CD4-positive, alpha-beta T cell (primary cell): ENCODE data around the gene UBR3. TPM values are rescaled to one million over a fixed set of nuclear protein-coding genes. Genes with fewer than 3 reads are reported as not detected.
"Not testable (repeated sequence)": the region's sequence is repeated elsewhere in the genome, so short reads cannot be mapped to it uniquely, and the experiment has no call there.

ENCODE experiments used
- ATAC-seq: fragments of 200-7000 bp; cut with Tn5 transposase; one replicate; pipeline ENCODE4 v1.10.0; 2022; ENCODE audit warnings: mild to moderate bottlenecking; ENCODE audit not compliant: poor library complexity
- CTCF ChIA-PET: fragments of 350-600 bp; sonication (Branson Sonifier 250); formaldehyde crosslinking; loops from one replicate; lab custom pipeline; 2021; ENCODE audit warnings: antibody characterized with exemption, inconsistent platforms; lab: Charles Lee
- POLR2A ChIA-PET: fragments of 350-600 bp; sonication (Branson Sonifier 250); formaldehyde crosslinking; loops from one replicate; lab custom pipeline; 2021; ENCODE audit warnings: antibody characterized with exemption, inconsistent platforms; lab: Charles Lee
- DNase-seq, 14 experiments: peaks; one replicate each; pipeline ENCODE4 v3.0.0-alpha.2; 2013 to 2020; ENCODE audit warnings: mixed read lengths in 2 of 14
- H3K27ac ChIP-seq, 2 donors: one replicate each; pipeline versions ENCODE4 v1.5.1 to v1.7.0; 2013; ENCODE audit warnings: low read length in 2 of 2, low read depth in 1 of 2, mild to moderate bottlenecking in 1 of 2
- H3K27me3 ChIP-seq, 2 experiments: 1 replicate in 1 of 2; 2 replicates in 1 of 2; pipeline versions ENCODE4 v1.6.1 to v1.7.0; 2013; ENCODE audit warnings: low read length in 2 of 2, control low read depth in 1 of 2, mild to moderate bottlenecking in 1 of 2, moderate library complexity in 1 of 2; ENCODE audit not compliant: insufficient read depth in 2 of 2, control insufficient read depth in 1 of 2
- H3K36me3 ChIP-seq: one replicate; pipeline ENCODE4 v1.6.1; 2013; ENCODE audit warnings: low read length, control low read depth; ENCODE audit not compliant: insufficient read depth
- H3K4me1 ChIP-seq: one replicate; pipeline ENCODE4 v1.6.1; 2013; ENCODE audit warnings: low read length, control low read depth; ENCODE audit not compliant: insufficient read depth
- H3K4me3 ChIP-seq: one replicate; pipeline ENCODE4 v1.5.1; 2013; ENCODE audit warnings: mild to moderate bottlenecking, low read length, moderate library complexity
- H3K9me3 ChIP-seq, 2 experiments: 1 replicate in 1 of 2; 2 replicates in 1 of 2; pipeline versions ENCODE4 v1.6.1 to v1.7.0; 2013; ENCODE audit warnings: low read length in 2 of 2, mild to moderate bottlenecking in 2 of 2, control low read depth in 1 of 2, moderate library complexity in 1 of 2; ENCODE audit not compliant: control insufficient read depth in 1 of 2, insufficient read depth in 1 of 2
- H3K27ac Mint-ChIP-seq: one replicate; pipeline ENCODE4 v1.8.0; 2020; ENCODE audit warnings: mixed read lengths
- H3K27me3 Mint-ChIP-seq: one replicate; pipeline ENCODE4 v1.8.0; 2021; ENCODE audit warnings: mixed read lengths
- H3K36me3 Mint-ChIP-seq: one replicate; pipeline ENCODE4 v1.8.0; 2021; ENCODE audit warnings: low read depth, mixed read lengths
- H3K4me1 Mint-ChIP-seq: one replicate; pipeline ENCODE4 v1.8.0; 2021; ENCODE audit warnings: low read depth, mixed read lengths
- H3K4me3 Mint-ChIP-seq: one replicate; pipeline ENCODE4 v1.8.0; 2020; ENCODE audit warnings: mild to moderate bottlenecking, mixed read lengths
- H3K9me3 Mint-ChIP-seq: one replicate; pipeline ENCODE4 v1.8.0; 2020; ENCODE audit warnings: mixed read lengths
- intact Hi-C, 2 experiments: fragments of 100-400 bp; cut with DNase I in 1 of 2; cut with micrococcal nuclease in 1 of 2; formaldehyde crosslinking; loops; one replicate each; pipeline versions ENCODE4 v1.15.1 to v1.9.0; 2023 to 2025; cut with DNase I, micrococcal nuclease
- total RNA-seq, 174 experiments: library from RNA in 2 of 174; stranded (reverse) in 2 of 174; gene quantifications; one replicate each; pipeline ENCODE4 v1.2.3 and lab custom pipeline; 2021 to 2026
- TF ChIP-seq, protein P1 (sequence below): fragments of 200-600 bp; IDR thresholded peaks from one replicate; pipeline ENCODE4 v1.8.0; 2022; ENCODE audit warnings: antibody characterized with exemption, mild to moderate bottlenecking

UBR3 gene
- total RNA-seq, 2 experiments from 2014 or later: 32.1 to 35.2 TPM

GRCh38 chr2:169860149-169860548, 32.9 kb downstream of the UBR3 start:
- no peak overlapping the region for H3K27ac ChIP-seq
- DNase-seq (no peak), ATAC-seq (no peak)
- H3K27me3 ChIP-seq: no peaks in the 10 kb centered on the region
- H3K4me3 Mint-ChIP-seq: no peak overlapping the region
- H3K4me1 ChIP-seq: no peaks in the 10 kb centered on the region
- intact Hi-C loops: no loop called here
- H3K9me3 Mint-ChIP-seq: no peaks in the 10 kb centered on the region
- peaks cover 30% of the 10 kb centered on the region for H3K4me1 Mint-ChIP-seq
- H3K36me3 Mint-ChIP-seq: peaks cover 19% of the 10 kb centered on the region
- H3K27me3 Mint-ChIP-seq: no peaks in the 10 kb centered on the region
- TF ChIP-seq, protein P1, sequence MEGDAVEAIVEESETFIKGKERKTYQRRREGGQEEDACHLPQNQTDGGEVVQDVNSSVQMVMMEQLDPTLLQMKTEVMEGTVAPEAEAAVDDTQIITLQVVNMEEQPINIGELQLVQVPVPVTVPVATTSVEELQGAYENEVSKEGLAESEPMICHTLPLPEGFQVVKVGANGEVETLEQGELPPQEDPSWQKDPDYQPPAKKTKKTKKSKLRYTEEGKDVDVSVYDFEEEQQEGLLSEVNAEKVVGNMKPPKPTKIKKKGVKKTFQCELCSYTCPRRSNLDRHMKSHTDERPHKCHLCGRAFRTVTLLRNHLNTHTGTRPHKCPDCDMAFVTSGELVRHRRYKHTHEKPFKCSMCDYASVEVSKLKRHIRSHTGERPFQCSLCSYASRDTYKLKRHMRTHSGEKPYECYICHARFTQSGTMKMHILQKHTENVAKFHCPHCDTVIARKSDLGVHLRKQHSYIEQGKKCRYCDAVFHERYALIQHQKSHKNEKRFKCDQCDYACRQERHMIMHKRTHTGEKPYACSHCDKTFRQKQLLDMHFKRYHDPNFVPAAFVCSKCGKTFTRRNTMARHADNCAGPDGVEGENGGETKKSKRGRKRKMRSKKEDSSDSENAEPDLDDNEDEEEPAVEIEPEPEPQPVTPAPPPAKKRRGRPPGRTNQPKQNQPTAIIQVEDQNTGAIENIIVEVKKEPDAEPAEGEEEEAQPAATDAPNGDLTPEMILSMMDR: no peak
- H3K27ac Mint-ChIP-seq: no peak overlapping the region
- CTCF ChIA-PET: no interaction called here
- peaks cover 0 to 10% of the 10 kb centered on the region in 2 experiments for H3K9me3 ChIP-seq
- no peak overlapping the region for H3K4me3 ChIP-seq
- POLR2A ChIA-PET: no interaction called here
- H3K36me3 ChIP-seq: peaks cover 4% of the 10 kb centered on the region

DNA sequence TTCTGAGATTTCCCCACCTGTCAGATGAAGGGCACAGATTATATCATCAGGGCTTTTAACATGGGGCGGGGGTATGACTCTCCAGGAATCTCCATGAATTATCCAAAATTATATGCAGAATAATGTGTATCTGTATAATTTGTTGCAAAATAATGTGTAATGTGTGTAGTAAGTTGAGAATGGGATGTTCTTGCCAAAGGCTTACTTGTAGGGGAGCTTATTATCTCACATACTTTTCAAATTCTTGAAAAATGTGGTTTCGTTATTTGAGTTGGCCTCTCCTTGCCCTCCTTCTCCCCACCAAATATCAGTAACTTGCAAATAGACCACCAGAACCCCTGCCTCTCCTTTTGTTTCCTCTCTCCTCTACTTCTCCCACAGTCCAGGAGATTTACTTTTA, 35.6 kb downstream of the UBR3 start:
- CTCF ChIA-PET: no interaction called here
- H3K4me3 Mint-ChIP-seq: no peak overlapping the region

DNA sequence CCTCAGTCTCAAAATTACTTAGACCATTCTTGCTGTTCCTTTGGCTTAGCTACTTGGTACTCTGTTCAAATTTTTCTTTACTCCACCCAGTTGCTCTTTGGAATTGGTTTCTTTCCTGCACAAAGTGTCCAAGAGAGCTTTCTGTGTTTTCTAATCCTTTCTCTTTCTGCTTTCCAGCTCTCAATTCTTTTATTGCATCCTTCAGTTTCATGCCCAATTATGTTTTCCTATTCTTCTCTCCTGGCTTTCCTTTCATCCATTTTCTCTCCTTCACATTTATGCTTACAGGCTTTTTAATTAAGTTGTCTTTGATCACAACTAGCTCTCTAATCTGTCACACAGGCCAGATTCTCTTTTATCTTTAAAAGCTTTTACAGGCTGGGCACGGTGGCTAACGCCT, 38.2 kb downstream of the UBR3 start:
- POLR2A ChIA-PET: no interaction called here
- intact Hi-C loops: no loop called here

More for the DNA sequence above, 35.6 kb downstream of the UBR3 start:
- H3K9me3 Mint-ChIP-seq: no peaks in the 10 kb centered on the region
- POLR2A ChIA-PET: no interaction called here
- H3K4me1 Mint-ChIP-seq: peaks cover 41% of the 10 kb centered on the region
- H3K27ac ChIP-seq: no peak overlapping the region
- TF ChIP-seq, protein P1: no peak
- no peak overlapping the region for H3K4me3 ChIP-seq
- H3K27me3 Mint-ChIP-seq: no peaks in the 10 kb centered on the region
- H3K27me3 ChIP-seq: no peaks in the 10 kb centered on the region
- no peaks in the 10 kb centered on the region for H3K9me3 ChIP-seq
- H3K36me3 ChIP-seq: peaks cover 4% of the 10 kb centered on the region
- ATAC-seq (no peak), DNase-seq (no peak)
- H3K4me1 ChIP-seq: no peaks in the 10 kb centered on the region
- H3K36me3 Mint-ChIP-seq: peaks cover 17% of the 10 kb centered on the region
- no peak overlapping the region for H3K27ac Mint-ChIP-seq
- intact Hi-C loops: no loop called here

GRCh38 chr2:169866230-169866629, 39.0 kb downstream of the UBR3 start:
- H3K9me3 ChIP-seq, H3K4me3 Mint-ChIP-seq, H3K4me1 ChIP-seq: not testable (repeated sequence)

More for the DNA sequence above, 38.2 kb downstream of the UBR3 start:
- H3K36me3 ChIP-seq: peaks cover 4% of the 10 kb centered on the region
- no peaks in the 10 kb centered on the region for H3K27me3 ChIP-seq
- no peaks in the 10 kb centered on the region for H3K9me3 Mint-ChIP-seq
- TF ChIP-seq, protein P1: no peak
- DNase-seq (no peak), ATAC-seq (no peak)
- H3K27ac Mint-ChIP-seq: no peak overlapping the region
- H3K4me1 Mint-ChIP-seq: peaks cover 52% of the 10 kb centered on the region
- H3K36me3 Mint-ChIP-seq: peaks cover 7% of the 10 kb centered on the region
- no peaks in the 10 kb centered on the region for H3K27me3 Mint-ChIP-seq
- no peak overlapping the region for H3K27ac ChIP-seq
- CTCF ChIA-PET: no interaction called here
- H3K4me3 ChIP-seq: no peak overlapping the region
- no peak overlapping the region for H3K4me3 Mint-ChIP-seq
- H3K9me3 ChIP-seq: no peaks in the 10 kb centered on the region
- H3K4me1 ChIP-seq: peaks cover 3% of the 10 kb centered on the region

More at GRCh38 chr2:169866230-169866629, 39.0 kb downstream of the UBR3 start:
- DNase-seq, H3K27ac Mint-ChIP-seq, POLR2A ChIA-PET, intact Hi-C loops, CTCF ChIA-PET, H3K27ac ChIP-seq, ATAC-seq, H3K27me3 Mint-ChIP-seq, H3K36me3 ChIP-seq, H3K9me3 Mint-ChIP-seq, H3K27me3 ChIP-seq, H3K4me3 ChIP-seq, H3K36me3 Mint-ChIP-seq: not testable (repeated sequence)
- H3K4me1 Mint-ChIP-seq: peaks cover 52% of the 10 kb centered on the region
